ENCODE measurements around the gene RBBP8NL. TPM values are rescaled to one million over a fixed set of nuclear protein-coding genes. Genes with fewer than 3 reads are reported as not detected.
A peak's percentile ranks its signal among the peaks of the same experiment; 100 is the strongest.

The RBBP8NL gene
- total RNA-seq, 1 experiment from 2014 or later, result not detected

DNA sequence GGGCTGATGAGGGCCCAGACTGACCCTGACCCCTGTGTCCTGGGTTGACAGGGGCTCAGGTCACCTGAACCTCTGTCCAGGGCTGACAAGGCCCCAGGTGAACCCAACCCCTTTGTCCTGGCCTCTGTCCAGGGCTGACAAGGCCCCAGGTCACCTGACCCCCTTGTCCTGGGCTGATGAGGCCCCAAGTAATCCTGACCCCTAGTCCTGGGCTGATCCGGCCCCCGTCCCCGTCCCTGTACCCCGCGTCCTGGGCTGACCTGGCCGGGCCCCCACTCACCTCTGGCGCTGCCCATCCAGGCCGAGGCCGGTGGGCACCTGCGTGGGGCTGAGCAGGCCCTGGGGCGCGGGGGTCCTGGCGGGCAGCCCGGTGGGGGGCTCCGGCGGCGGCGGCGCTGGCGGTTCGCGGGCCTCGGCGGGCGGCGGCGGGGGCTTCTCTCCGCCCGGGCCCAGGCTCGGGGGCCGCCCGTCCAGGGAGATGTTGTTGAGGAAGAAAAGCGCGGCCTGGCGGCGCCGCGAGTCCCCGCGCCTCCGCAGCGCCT, 20.6 kb downstream of the RBBP8NL start:
- ChIA-PET CTCF (no interaction called here), POLR2A (interaction anchor here (1.0 kb wide), 4 partner anchors 21 to 236 kb away, joined by 3 to 4 read pairs (median 4); partner anchors contain the start of genes RBBP8NL and SLCO4A1)
- DNase-seq (ENCODE audit: unreplicated experiment), result no peak
- Mint-ChIP-seq H3K36me3 (ENCODE audit: insufficient read depth, unreplicated experiment) (no peaks in the 10 kb centered on the region), H3K4me1 (ENCODE audit: insufficient read depth, unreplicated experiment) (peaks cover 17% of the 10 kb centered on the region), H3K4me3 (ENCODE audit: unreplicated experiment) (peak overlapping the region; percentile 71), H3K27ac (ENCODE audit: low read depth, unreplicated experiment) (no peak overlapping the region), H3K27me3 (ENCODE audit: insufficient read depth, unreplicated experiment) (no peaks in the 10 kb centered on the region), H3K9me3 (ENCODE audit: unreplicated experiment) (no peaks in the 10 kb centered on the region)
- BruUV-seq (replicated peaks), result no TSS peak
- intact Hi-C loops (cut with micrococcal nuclease), result no loop called here
- TF ChIP-seq, protein P1, sequence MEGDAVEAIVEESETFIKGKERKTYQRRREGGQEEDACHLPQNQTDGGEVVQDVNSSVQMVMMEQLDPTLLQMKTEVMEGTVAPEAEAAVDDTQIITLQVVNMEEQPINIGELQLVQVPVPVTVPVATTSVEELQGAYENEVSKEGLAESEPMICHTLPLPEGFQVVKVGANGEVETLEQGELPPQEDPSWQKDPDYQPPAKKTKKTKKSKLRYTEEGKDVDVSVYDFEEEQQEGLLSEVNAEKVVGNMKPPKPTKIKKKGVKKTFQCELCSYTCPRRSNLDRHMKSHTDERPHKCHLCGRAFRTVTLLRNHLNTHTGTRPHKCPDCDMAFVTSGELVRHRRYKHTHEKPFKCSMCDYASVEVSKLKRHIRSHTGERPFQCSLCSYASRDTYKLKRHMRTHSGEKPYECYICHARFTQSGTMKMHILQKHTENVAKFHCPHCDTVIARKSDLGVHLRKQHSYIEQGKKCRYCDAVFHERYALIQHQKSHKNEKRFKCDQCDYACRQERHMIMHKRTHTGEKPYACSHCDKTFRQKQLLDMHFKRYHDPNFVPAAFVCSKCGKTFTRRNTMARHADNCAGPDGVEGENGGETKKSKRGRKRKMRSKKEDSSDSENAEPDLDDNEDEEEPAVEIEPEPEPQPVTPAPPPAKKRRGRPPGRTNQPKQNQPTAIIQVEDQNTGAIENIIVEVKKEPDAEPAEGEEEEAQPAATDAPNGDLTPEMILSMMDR (IDR thresholded peaks at IDR 0.05; ENCODE audit: unreplicated experiment), result no peak

DNA sequence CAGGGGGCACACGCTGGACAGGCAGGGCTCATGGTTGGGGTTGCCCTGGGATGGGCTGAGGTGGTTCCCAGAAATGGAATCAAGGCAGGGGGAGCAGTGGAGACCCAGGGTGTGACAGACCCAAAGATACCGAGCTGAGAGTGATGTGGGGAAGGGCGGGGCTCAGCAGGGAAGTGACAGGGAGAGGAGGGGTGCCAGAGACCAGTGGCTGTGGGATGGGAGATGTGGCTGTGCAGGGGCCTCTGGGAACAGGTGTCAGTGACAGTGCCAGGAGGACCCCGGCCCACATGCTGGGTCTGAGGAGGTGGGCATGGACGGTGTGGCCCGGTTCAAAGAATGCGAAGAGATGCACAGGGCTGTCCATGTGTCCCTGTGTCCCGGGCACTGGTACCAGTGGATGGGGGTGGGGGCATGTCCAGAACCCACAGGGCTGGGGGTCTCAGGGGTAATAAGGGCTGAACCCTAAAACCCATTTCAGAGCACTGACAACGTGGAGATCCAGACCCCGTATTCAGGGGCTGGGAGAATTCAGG, 21.3 kb downstream of the RBBP8NL start:
- Mint-ChIP-seq H3K27me3 (ENCODE audit: insufficient read depth, unreplicated experiment) (no peaks in the 10 kb centered on the region), H3K9me3 (ENCODE audit: unreplicated experiment) (no peaks in the 10 kb centered on the region), H3K36me3 (ENCODE audit: insufficient read depth, unreplicated experiment) (peaks cover 1% of the 10 kb centered on the region), H3K27ac (ENCODE audit: low read depth, unreplicated experiment) (no peak overlapping the region), H3K4me1 (ENCODE audit: insufficient read depth, unreplicated experiment) (peaks cover 17% of the 10 kb centered on the region), H3K4me3 (ENCODE audit: unreplicated experiment) (peak overlapping the region; percentile 71)
- intact Hi-C loops (cut with micrococcal nuclease), result loop anchor here (1.0 kb wide), 1 partner anchor 41 kb away; no protein-coding TSS in a partner anchor
- no TSS peak for BruUV-seq (replicated peaks)
- POLR2A ChIA-PET, result interaction anchor here (1.0 to 2.7 kb wide), 4 partner anchors 17 to 101 kb away, joined by 3 to 7 read pairs (median 5); partner anchors contain the start of gene RPS21
- DNase-seq (ENCODE audit: unreplicated experiment), result no peak
- CTCF ChIA-PET, result interaction anchor here (0.6 kb wide), 1 partner anchor 102 kb away, joined by 3 read pairs; no protein-coding TSS in a partner anchor
- TF ChIP-seq, protein P1 (IDR thresholded peaks at IDR 0.05; ENCODE audit: unreplicated experiment), result no peak

DNA sequence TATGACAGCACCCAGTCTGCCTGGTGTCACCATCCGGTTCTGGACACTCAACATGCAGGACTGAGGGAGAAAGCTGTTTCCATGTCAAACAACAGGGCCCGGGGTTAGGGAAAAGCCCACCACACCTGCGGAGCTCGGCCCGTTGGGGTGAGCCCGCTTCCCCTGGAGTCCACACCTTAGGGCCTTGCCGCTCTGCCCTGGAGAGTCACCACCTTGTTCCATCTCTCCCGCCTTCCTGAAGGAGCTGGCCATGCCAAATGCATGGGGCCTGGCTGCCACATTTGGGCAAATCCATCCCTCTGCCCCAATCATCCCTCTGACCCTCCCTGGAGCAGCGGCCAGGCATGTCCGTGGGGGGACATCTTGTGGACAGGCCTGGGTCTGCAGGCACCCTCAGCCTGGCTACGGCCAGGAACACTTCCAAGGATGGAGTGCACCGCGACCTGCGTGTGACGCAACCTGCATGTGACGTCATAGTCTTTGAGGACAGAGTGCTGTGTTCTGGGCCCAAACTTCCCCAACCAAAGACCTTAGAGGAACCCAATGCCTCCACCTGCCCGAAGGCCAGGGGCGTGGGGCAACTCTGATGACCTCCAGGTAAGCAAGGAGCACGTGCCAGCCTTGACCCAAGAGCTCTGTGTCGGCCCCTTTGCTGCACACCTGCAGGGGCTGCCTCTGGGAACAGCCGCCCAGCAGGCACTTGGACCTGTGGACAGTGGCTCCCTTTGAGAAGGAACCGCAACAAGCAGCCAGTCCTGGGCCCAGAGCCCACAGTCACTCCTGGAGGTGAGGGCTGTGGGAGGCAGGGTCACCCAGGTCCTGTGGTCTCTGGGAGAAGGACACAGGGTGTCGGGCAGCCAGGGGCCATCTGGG, 22.0 kb downstream of the RBBP8NL start:
- Mint-ChIP-seq H3K27ac (ENCODE audit: low read depth, unreplicated experiment) (no peak overlapping the region), H3K9me3 (ENCODE audit: unreplicated experiment) (no peaks in the 10 kb centered on the region), H3K4me1 (ENCODE audit: insufficient read depth, unreplicated experiment) (peaks cover 17% of the 10 kb centered on the region), H3K36me3 (ENCODE audit: insufficient read depth, unreplicated experiment) (peaks cover 7% of the 10 kb centered on the region), H3K4me3 (ENCODE audit: unreplicated experiment) (peak overlapping the region; percentile 71), H3K27me3 (ENCODE audit: insufficient read depth, unreplicated experiment) (no peaks in the 10 kb centered on the region)
- intact Hi-C loops (cut with micrococcal nuclease), result loop anchor here (1.0 kb wide), 1 partner anchor 40 kb away; no protein-coding TSS in a partner anchor
- ChIA-PET POLR2A (interaction anchor here (0.7 to 2.7 kb wide), 5 partner anchors 12 to 100 kb away, joined by 3 to 7 read pairs (median 3); partner anchors contain the start of gene RPS21), CTCF (interaction anchor here (0.6 to 0.7 kb wide), 2 partner anchors 102 to 199 kb away, joined by 3 read pairs; no protein-coding TSS in a partner anchor)
- TF ChIP-seq, protein P1 (IDR thresholded peaks at IDR 0.05; ENCODE audit: unreplicated experiment), result peak; percentile 45
- TSS peak; percentile 23 for BruUV-seq (replicated peaks)
- DNase-seq (ENCODE audit: unreplicated experiment), result peak; percentile 72

DNA sequence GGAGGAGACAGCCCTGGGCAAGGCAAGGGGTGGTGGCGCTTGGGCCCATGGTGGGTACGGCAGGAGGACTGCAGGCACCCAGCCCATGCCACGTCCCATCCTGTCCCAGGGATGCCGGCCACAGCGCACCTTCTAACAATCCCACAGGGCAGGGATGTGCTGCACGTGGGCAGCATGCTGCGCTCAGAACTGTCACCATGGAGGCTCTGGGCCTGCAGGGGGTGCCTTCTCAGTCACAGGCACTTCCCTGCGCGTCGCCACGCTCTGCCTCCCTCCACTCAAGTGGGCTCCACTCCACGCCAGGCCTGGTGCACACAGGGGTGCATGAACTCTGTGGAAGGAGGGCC, 22.6 kb downstream of the RBBP8NL start:
- H3K27ac Mint-ChIP-seq (ENCODE audit: low read depth, unreplicated experiment), result no peak overlapping the region
- no peaks in the 10 kb centered on the region for H3K9me3 Mint-ChIP-seq (ENCODE audit: unreplicated experiment)
- H3K36me3 Mint-ChIP-seq (ENCODE audit: insufficient read depth, unreplicated experiment), result peaks cover 7% of the 10 kb centered on the region
- BruUV-seq (replicated peaks), result no TSS peak
- TF ChIP-seq, protein P1 (IDR thresholded peaks at IDR 0.05; ENCODE audit: unreplicated experiment), result no peak
- H3K4me3 Mint-ChIP-seq (ENCODE audit: unreplicated experiment), result no peak overlapping the region
- ChIA-PET POLR2A (interaction anchor here (0.7 to 2.7 kb wide), 3 partner anchors 11 to 18 kb away, joined by 3 to 7 read pairs (median 7); partner anchors contain the start of gene RPS21), CTCF (interaction anchor here (0.7 kb wide), 1 partner anchor 219 kb away, joined by 4 read pairs; no protein-coding TSS in a partner anchor)
- peaks cover 17% of the 10 kb centered on the region for H3K4me1 Mint-ChIP-seq (ENCODE audit: insufficient read depth, unreplicated experiment)
- no peaks in the 10 kb centered on the region for H3K27me3 Mint-ChIP-seq (ENCODE audit: insufficient read depth, unreplicated experiment)
- intact Hi-C loops (cut with micrococcal nuclease), result loop anchor here (1.0 kb wide), 1 partner anchor 39 kb away; no protein-coding TSS in a partner anchor
- no peak for DNase-seq (ENCODE audit: unreplicated experiment)
